HFFc6 (cell line): Measurements from ENCODE around the gene RGS19. TPM values are rescaled to one million over a fixed set of nuclear protein-coding genes. Genes with fewer than 3 reads are reported as not detected.

Experiments used
- DNase-seq: peaks from one replicate; pipeline ENCODE4 v3.0.0-alpha.2; 2018
- H3K27ac Mint-ChIP-seq: 2 replicates; pipeline ENCODE4 v1.8.0; 2020; ENCODE audit warnings: mild to moderate bottlenecking, mixed read lengths
- H3K27me3 Mint-ChIP-seq: 2 replicates; pipeline ENCODE4 v1.8.0; 2021; ENCODE audit warnings: mild to moderate bottlenecking, moderate library complexity, mixed read lengths; ENCODE audit not compliant: insufficient read depth
- H3K36me3 Mint-ChIP-seq: 2 replicates; pipeline ENCODE4 v1.8.0; 2021; ENCODE audit warnings: low read depth, mixed read lengths
- H3K4me1 Mint-ChIP-seq: 2 replicates; pipeline ENCODE4 v1.8.0; 2020; ENCODE audit warnings: low read depth, mixed read lengths
- H3K4me3 Mint-ChIP-seq: 2 replicates; pipeline ENCODE4 v1.8.0; 2020; ENCODE audit warnings: mild to moderate bottlenecking, moderate library complexity, mixed read lengths
- H3K9me3 Mint-ChIP-seq: 2 replicates; pipeline ENCODE4 v1.8.0; 2020; ENCODE audit warnings: mild to moderate bottlenecking, mixed read lengths
- total RNA-seq, 6 experiments: library from RNA; stranded (reverse); fragmentation: NEBNext Ultra II Directional; extraction: Animal tissue kit (Norgen Biotek cat#: 25700); gene quantifications; 2 replicates in 1 of 6; 3 replicates in 5 of 6; pipeline ENCODE4 v1.2.3, GENCODE V29; 2021
- TF ChIP-seq, protein P1 (sequence below): fragments of 200-600 bp; sonication (generic); IDR thresholded peaks from 2 replicates; pipeline ENCODE4 v1.5.0; 2021; ENCODE audit warnings: antibody characterized with exemption, mild to moderate bottlenecking

Gene RGS19
- total RNA-seq, 6 experiments from 2014 or later = 11.0 to 16.3 (median 12.9) TPM

DNA sequence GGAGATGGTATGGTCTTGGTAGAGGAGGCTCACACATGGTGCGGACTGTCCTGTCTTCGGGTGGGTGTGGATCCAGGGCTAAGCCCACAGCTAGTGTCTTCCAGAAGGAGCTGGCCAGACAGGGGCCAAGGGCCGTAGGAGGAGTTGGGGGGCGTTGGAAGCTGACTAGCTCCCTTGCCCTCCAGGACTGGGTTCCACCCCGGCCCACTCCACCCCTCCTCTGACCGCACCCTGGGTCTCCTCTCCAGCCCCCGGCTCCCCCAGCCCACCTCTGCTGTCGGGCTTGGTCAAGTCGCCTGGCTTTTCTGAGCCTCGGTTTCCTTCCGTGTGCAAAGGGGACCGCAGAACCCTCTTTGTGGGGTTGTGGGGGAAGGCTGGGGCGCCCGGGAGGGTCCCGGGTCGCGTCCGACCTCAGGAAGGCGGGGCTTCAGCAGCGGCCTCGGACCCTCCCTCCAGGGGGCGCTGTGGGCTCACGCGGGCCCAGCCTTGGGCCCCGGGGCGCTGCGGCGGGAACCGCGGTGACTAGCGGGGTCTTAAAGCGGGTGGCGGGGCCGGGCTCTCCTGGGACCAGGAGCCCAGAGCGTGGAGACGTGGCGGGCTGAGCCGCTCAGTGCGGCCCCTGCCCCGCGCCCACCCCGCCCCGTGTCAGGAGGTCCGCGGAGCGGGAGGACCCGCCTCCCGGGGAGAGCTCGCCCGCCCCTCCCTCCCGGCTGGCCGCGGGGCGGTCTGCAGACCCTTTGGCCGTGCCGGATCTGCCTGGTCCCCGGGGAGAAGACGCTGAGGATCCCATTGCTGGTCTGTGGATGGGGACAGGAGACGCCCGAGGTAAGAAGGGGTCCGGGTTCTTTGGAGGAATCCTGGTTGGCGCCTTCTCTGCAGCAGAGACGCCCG, 22.7 kb upstream of the RGS19 start:
- Mint-ChIP-seq H3K4me3 (no peak overlapping the region), H3K36me3 (no peaks in the 10 kb centered on the region; the same call in 1 of the 2 replicates), H3K27me3 (peaks cover 40% of the 10 kb centered on the region), H3K4me1 (no peaks in the 10 kb centered on the region), H3K9me3 (peaks cover under 1% of the 10 kb centered on the region), H3K27ac (no peak overlapping the region)
- no peak for DNase-seq
- TF ChIP-seq, protein P1, sequence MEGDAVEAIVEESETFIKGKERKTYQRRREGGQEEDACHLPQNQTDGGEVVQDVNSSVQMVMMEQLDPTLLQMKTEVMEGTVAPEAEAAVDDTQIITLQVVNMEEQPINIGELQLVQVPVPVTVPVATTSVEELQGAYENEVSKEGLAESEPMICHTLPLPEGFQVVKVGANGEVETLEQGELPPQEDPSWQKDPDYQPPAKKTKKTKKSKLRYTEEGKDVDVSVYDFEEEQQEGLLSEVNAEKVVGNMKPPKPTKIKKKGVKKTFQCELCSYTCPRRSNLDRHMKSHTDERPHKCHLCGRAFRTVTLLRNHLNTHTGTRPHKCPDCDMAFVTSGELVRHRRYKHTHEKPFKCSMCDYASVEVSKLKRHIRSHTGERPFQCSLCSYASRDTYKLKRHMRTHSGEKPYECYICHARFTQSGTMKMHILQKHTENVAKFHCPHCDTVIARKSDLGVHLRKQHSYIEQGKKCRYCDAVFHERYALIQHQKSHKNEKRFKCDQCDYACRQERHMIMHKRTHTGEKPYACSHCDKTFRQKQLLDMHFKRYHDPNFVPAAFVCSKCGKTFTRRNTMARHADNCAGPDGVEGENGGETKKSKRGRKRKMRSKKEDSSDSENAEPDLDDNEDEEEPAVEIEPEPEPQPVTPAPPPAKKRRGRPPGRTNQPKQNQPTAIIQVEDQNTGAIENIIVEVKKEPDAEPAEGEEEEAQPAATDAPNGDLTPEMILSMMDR = peak; percentile 81

DNA sequence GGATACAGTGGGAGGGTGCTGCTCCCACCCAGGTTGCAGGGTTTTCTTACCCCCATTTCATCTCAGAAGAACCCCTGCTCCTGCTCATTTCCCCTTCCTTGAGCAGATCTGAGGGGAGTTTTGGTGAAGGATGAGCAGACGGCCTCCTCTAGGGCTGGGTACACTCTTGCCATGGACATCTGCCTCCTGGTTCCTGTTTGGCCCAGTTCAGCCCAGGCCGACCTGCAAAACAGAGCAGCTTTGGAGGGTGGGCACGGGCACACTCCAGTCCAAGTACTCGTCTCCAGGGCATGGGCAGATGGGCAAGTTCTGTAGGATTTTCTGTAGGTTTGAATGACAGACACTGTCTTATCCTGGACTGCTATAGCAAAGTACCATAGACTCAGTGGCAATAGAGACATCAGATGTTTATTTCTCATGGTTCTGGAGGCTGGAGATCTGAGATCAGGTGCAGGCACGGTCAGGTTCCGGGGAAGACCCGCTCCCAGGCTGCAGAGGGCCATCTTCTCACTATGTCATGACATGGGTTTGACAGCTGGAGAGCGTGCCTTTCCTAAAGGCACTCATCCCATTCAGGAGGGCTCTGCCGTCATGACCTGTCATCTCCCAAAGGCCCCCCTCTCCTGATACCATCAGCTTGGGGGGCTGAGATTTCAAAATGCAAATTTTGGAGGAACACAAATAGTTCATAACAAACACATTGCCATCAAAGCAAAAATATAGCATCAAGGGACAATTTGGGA, 21.8 kb upstream of the RGS19 start:
- Mint-ChIP-seq H3K4me3 (no peak overlapping the region), H3K9me3 (peaks cover 5% of the 10 kb centered on the region), H3K36me3 (no peaks in the 10 kb centered on the region; the same call in 1 of the 2 replicates), H3K27ac (no peak overlapping the region), H3K4me1 (no peaks in the 10 kb centered on the region), H3K27me3 (peaks cover 33% of the 10 kb centered on the region)
- DNase-seq = no peak
- TF ChIP-seq, protein P1 = no peak

DNA sequence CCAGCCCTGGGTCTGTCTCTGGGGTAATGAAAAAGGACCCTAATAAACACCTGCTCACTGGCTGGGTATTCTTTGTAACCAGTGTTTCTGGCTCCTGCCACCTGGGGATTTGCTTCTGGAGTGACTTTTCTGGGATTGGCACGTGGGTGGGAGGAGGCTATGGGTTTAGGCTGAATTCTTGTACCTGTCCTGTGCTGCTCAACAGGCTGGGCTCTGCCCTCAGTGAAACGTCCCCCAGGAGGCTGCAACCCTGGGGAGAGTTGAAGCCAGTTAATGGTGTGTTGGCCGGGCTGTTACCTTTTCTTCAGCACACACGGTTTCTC, 21.2 kb upstream of the RGS19 start:
- H3K4me1 Mint-ChIP-seq = no peaks in the 10 kb centered on the region
- DNase-seq = no peak
- H3K27ac Mint-ChIP-seq = no peak overlapping the region
- TF ChIP-seq, protein P1 = no peak
- H3K27me3 Mint-ChIP-seq = peaks cover 33% of the 10 kb centered on the region
- H3K4me3 Mint-ChIP-seq = no peak overlapping the region
- no peaks in the 10 kb centered on the region; the same call in 1 of the 2 replicates for H3K36me3 Mint-ChIP-seq
- H3K9me3 Mint-ChIP-seq = peaks cover 5% of the 10 kb centered on the region

DNA sequence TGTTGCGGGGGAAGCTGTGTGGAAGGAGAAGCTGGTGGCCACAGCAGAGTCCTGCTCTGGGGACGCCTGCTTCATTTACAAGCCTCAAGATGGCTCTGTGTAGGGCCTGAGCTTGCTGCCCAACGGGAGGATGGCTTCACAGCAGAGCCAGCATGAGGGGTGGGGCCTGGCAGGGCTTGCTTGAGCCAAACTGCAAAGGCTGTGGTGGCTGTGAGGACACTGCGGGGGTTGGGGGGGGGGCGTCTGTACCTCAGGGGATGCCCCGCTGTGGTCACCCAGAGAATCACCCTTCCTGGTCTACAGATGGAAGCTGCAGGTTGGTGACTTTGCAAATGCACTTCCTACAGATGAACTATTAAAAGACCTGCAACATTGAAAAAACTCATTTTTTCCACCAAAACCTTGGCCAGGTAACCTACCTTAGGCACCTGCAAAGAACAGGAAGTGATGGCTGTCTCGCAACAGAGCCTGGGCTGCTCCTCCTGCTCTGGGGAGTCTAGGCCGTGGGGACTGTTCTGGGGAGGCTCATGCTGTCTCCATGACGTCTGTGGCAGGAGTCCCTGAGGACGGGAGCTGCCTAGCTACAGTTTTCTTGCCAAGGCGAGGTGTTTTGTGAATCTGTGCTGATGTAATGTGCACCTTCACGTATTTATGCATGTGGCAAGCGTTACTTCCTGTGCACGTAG, 20.7 kb upstream of the RGS19 start:
- Mint-ChIP-seq H3K36me3 (no peaks in the 10 kb centered on the region; the same call in 1 of the 2 replicates), H3K27ac (no peak overlapping the region), H3K27me3 (peaks cover 31% of the 10 kb centered on the region), H3K9me3 (peaks cover 5% of the 10 kb centered on the region), H3K4me1 (no peaks in the 10 kb centered on the region), H3K4me3 (no peak overlapping the region)
- DNase-seq = no peak
- TF ChIP-seq, protein P1 = no peak

DNA sequence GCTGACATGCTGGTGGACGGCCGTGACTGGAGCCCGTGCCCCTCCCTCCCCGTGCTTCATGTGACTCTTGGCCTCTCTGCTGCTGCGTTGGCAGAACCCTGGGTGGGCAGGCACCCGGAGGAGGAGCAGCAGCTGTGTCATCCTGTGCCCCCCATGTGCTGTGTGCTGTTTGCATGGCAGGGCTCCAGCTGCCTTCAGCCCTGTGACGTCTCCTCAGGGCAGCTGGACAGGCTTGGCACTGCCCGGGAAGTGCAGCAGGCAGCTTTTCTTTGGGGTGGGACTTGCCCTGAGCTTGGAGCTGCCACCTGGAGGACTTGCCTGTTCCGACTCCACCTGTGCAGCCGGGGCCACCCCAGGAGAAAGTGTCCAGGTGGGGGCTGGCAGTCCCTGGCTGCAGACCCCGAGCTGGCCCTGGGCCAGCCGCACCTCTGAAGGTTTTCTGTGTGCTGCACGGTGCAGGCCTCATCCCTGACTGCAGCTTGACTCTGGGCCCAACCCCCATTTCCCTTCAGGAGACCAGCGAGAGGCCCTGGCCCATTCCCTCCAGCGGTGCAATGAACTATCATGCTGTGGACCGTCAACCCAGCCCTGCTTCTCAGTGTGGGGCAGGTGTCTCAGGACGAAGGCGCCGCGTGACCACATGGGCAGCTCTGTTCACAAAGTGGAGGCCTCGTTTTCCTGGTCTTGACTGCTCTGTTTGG, 19.9 kb upstream of the RGS19 start:
- H3K27me3 Mint-ChIP-seq = peaks cover 28% of the 10 kb centered on the region
- H3K36me3 Mint-ChIP-seq = no peaks in the 10 kb centered on the region; the same call in 1 of the 2 replicates
- no peaks in the 10 kb centered on the region for H3K4me1 Mint-ChIP-seq
- no peak overlapping the region for H3K4me3 Mint-ChIP-seq
- no peak overlapping the region for H3K27ac Mint-ChIP-seq
- TF ChIP-seq, protein P1 = no peak
- H3K9me3 Mint-ChIP-seq = peaks cover 5% of the 10 kb centered on the region
- DNase-seq = no peak
